Neutrophil (primary cell): ENCODE measurements around the gene PALD1.

ENCODE experiments used
- H3K27ac ChIP-seq: fragments of 200-600 bp; sonication (generic); 2 replicates; pipeline ENCODE4 v1.5.1; 2016; ENCODE audit warnings: mild to moderate bottlenecking, moderate library complexity
- H3K27me3 ChIP-seq: fragments of 200-600 bp; sonication (generic); 2 replicates; pipeline ENCODE4 v1.6.0; 2016; ENCODE audit warnings: mild to moderate bottlenecking
- H3K36me3 ChIP-seq: fragments of 200-600 bp; sonication (generic); 2 replicates; pipeline ENCODE4 v1.5.1; 2017
- H3K4me1 ChIP-seq, 2 experiments: fragments of 200-600 bp in 1 of 2; sonication (generic) in 1 of 2; 1 replicate in 1 of 2; 2 replicates in 1 of 2; pipeline versions ENCODE4 v1.5.1 to v1.6.1; 2013 to 2016; ENCODE audit warnings: low read depth in 1 of 2, low read length in 1 of 2, mild to moderate bottlenecking in 1 of 2, moderate library complexity in 1 of 2; ENCODE audit not compliant: control insufficient read depth in 1 of 2, insufficient read depth in 1 of 2
- H3K4me3 ChIP-seq, 2 experiments: fragments of 200-600 bp in 1 of 2; sonication (generic) in 1 of 2; 1 replicate in 1 of 2; 2 replicates in 1 of 2; pipeline ENCODE4 v1.5.1; 2013 to 2016; ENCODE audit warnings: low read depth in 1 of 2, low read length in 1 of 2, mild to moderate bottlenecking in 1 of 2, moderate library complexity in 1 of 2
- H3K9me3 ChIP-seq: fragments of 200-600 bp; sonication (generic); 2 replicates; pipeline ENCODE4 v1.5.1; 2016
- TF ChIP-seq, protein P1 (sequence below): fragments of 200-600 bp; sonication (generic); IDR thresholded peaks from 2 replicates; pipeline ENCODE4 v1.5.1; 2016; ENCODE audit warnings: antibody characterized with exemption

PALD1 gene

DNA sequence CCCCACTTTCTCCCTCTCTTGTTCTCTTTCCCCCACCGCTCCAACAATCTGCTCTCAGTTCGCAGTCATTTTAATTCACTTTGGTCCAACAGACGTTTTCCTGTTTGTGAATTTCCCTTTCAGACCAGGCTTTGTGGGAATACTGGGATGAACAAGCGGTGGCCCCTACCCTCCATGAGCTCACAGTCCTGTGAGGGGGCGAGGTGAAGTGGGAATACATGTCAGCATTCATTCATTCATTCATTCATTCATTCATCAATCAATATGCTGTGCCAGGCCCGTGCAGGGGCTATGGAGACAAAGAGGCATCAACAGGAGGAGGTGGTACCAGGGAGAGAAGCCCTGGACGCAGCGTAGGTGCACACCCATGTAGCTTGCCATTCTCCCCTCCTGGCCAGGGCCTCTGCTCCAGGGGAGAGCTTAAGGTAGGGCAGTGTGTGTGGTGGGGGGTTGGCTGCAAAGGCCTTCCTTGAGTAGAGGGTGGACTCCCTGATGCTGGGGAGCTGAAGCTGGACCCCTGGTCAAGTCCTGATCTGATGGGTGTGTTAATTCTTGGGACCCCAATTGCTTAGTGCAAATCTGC lies 107.9 kb downstream of the PALD1 start:
- Histone ChIP-seq H3K4me1 (no peaks in the 10 kb centered on the region), H3K27ac (no peak overlapping the region), H3K27me3 (peaks cover 20% of the 10 kb centered on the region), H3K36me3 (no peaks in the 10 kb centered on the region), H3K9me3 (no peaks in the 10 kb centered on the region), H3K4me3 (no peak overlapping the region)
- TF ChIP-seq, protein P1, sequence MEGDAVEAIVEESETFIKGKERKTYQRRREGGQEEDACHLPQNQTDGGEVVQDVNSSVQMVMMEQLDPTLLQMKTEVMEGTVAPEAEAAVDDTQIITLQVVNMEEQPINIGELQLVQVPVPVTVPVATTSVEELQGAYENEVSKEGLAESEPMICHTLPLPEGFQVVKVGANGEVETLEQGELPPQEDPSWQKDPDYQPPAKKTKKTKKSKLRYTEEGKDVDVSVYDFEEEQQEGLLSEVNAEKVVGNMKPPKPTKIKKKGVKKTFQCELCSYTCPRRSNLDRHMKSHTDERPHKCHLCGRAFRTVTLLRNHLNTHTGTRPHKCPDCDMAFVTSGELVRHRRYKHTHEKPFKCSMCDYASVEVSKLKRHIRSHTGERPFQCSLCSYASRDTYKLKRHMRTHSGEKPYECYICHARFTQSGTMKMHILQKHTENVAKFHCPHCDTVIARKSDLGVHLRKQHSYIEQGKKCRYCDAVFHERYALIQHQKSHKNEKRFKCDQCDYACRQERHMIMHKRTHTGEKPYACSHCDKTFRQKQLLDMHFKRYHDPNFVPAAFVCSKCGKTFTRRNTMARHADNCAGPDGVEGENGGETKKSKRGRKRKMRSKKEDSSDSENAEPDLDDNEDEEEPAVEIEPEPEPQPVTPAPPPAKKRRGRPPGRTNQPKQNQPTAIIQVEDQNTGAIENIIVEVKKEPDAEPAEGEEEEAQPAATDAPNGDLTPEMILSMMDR: no peak

DNA sequence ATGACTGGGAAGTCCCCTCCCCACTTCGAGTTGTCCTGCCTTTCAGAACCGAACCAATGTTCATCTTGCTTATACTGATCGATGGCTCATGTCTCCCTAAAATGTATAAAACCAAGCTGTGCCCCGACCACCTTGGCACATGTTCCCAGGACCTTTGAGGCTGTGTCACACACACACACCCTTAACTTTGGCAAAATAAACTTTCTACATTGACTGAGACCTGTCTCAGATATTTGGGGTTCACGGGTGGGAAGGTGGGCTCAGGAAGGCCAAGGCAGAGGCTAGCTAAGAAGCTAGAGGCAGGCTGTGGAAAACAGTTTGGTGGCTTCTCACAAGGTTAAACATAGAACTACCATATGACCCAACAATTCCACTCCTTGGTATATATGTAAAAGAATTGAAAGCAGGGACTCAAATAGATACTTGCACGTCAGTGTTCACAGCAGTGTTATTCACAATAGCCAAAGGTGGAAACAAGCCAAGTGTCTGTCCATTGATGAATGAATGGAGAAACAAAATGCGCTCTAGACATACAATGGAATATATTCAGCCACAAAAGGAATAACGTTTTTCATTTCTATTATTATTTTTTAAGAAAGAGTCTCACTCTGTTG lies 108.6 kb downstream of the PALD1 start:
- Histone ChIP-seq H3K27me3 (peaks cover 20% of the 10 kb centered on the region), H3K27ac (no peak overlapping the region), H3K4me1 (no peaks in the 10 kb centered on the region), H3K9me3 (no peaks in the 10 kb centered on the region), H3K36me3 (no peaks in the 10 kb centered on the region), H3K4me3 (no peak overlapping the region)
- TF ChIP-seq, protein P1: no peak

DNA sequence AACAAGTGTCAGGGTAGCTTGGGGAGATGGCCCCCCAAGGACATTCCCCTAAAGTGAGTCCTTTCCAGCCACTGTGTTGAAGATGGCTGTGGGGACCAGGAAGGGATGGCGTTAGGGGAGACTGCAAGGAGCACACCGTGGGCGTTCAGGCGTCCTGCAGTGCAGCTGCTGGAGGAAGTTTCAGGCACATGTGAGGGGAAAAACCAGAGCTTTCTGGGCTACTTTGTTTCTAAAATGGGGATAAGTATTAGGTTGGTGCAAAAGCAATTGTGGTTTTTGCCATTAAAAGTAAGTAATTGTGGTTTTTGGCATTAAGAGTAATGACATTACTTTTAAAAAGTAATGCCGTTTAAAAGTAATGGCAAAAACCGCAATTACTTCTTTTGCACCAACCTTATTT lies 109.7 kb downstream of the PALD1 start:
- H3K27ac ChIP-seq: no peak overlapping the region
- peaks cover 27% of the 10 kb centered on the region for H3K27me3 ChIP-seq
- H3K9me3 ChIP-seq: no peaks in the 10 kb centered on the region
- H3K4me1 ChIP-seq: no peaks in the 10 kb centered on the region
- H3K4me3 ChIP-seq: no peak overlapping the region
- TF ChIP-seq, protein P1: no peak
- H3K36me3 ChIP-seq: no peaks in the 10 kb centered on the region

DNA sequence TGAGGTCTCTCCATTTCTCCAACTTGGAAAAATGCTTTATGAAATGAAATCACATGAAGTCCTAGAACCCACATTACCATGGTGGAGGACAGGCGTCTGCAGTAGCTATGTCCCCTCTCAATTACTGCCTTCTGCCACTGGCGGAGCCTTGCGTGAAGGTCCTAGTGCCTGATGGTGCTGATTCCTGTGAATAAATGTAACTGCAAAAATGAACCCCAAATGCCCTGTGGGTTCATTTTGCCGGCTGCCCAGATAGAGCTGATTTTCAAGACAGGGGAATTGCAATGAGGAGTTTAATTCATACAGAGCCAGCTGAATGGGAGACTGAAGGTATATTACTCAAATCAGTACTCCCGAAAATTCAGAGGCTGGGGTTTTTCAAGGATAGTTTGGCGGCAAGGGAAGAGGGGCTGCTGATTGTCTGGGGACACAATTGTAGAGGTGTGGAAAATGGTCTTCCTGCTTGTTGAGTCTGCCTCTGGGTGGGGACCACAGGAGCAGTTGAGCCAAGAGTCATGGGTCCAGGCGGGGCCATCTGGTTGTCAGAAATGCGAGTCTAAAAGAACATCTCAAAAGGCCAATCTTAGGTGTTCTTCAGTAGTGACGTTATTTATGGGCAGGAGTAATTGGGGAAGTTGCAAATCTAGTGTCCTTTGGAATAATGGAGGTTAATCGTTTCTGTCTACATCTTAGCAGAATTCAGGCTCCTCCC lies 110.4 kb downstream of the PALD1 start:
- no peak overlapping the region for H3K27ac ChIP-seq
- TF ChIP-seq, protein P1: no peak
- H3K36me3 ChIP-seq: no peaks in the 10 kb centered on the region
- H3K4me1 ChIP-seq: no peaks in the 10 kb centered on the region
- H3K4me3 ChIP-seq: no peak overlapping the region
- H3K27me3 ChIP-seq: peaks cover 30% of the 10 kb centered on the region
- H3K9me3 ChIP-seq: no peaks in the 10 kb centered on the region

DNA sequence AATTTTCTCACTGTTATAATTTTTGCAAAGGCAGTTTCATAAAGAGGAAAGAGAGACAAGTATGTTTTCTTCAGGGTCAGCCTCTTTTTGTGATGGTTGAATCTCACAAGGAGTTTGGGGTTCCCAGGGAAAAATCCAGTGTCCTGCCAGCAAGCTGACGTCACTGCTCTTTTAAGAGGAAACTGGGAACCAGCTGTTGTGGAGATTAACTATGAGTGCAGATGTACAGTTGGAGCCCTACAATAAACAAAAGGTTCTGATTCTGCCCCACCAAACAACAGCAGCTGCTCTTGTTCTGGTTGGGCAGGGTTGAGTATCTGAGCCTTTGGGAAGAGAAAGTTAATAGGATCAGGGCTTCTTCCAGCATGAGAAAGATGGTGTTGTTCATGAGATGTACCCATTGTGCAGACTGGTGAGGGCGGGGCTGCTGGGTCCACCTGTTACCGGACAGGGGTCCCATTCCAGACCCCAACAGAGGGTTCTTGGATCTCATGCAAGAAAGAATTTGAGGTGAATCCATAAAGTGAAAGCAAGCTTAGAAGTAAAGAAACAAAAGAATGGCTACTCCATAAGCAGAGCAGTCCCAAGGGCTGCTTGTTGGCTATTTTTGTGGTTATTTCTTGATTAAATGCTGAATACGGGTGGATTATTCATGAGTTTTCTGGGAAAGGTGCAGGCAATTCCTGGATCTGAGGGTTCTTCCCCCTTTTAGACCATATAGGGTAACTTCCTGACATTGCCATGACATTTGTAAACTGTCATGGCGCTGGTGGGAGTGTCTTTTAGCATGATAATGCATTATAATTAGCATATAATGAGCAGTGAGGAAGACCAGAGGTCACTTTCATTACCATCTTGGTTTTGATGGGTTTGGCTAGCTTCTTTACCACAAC lies 111.4 kb downstream of the PALD1 start:
- Histone ChIP-seq H3K36me3 (no peaks in the 10 kb centered on the region), H3K27me3 (peaks cover 30% of the 10 kb centered on the region), H3K4me1 (no peaks in the 10 kb centered on the region), H3K4me3 (no peak overlapping the region), H3K9me3 (no peaks in the 10 kb centered on the region), H3K27ac (no peak overlapping the region)
- TF ChIP-seq, protein P1: no peak
